ELF-1 (cell line): ENCODE results near the gene HECA.
"Not testable (repeated sequence)": the region's sequence is repeated elsewhere in the genome, so short reads cannot be mapped to it uniquely, and the experiment has no call there.

Source experiments
- DNase-seq: peaks from one replicate; pipeline ENCODE4 v3.0.0-alpha.2; 2016; ENCODE audit warnings: low read depth, low spot score

Gene HECA

GRCh38 chr6:139134817-139135577, at the start of gene HECA:
TSS of gene HECA (plus strand) at chr6:139135080. CDS start at chr6:139135397, 317 bp downstream.
- peak; percentile 95 for DNase-seq

GRCh38 chr6:139091826-139092225, 43.1 kb upstream of the HECA start:
- no peak for DNase-seq

GRCh38 chr6:139099984-139100383, 34.9 kb upstream of the HECA start:
- no peak for DNase-seq

GRCh38 chr6:139107051-139107450, 27.8 kb upstream of the HECA start:
- no peak for DNase-seq

GRCh38 chr6:139108378-139108777, 26.5 kb upstream of the HECA start:
- DNase-seq = no peak

GRCh38 chr6:139109558-139109957, 25.3 kb upstream of the HECA start:
- peak; percentile 79 for DNase-seq

GRCh38 chr6:139112146-139112545, 22.7 kb upstream of the HECA start:
- no peak for DNase-seq

GRCh38 chr6:139112561-139112960, 22.3 kb upstream of the HECA start:
- DNase-seq = no peak

GRCh38 chr6:139114746-139115145, 20.1 kb upstream of the HECA start:
- DNase-seq = no peak

- no peak for DNase-seq
Measured at GRCh38 chr6:139115989-139116758, 18.7 kb upstream of the HECA start.

- DNase-seq = no peak
Measured at GRCh38 chr6:139117734-139118133, 17.1 kb upstream of the HECA start.

GRCh38 chr6:139119552-139119951, 15.3 kb upstream of the HECA start:
- DNase-seq = no peak

- not testable (repeated sequence) for DNase-seq
Measured at GRCh38 chr6:139122823-139123222, 12.1 kb upstream of the HECA start.

GRCh38 chr6:139124887-139125672, 9.8 kb upstream of the HECA start:
- peak; percentile 40 for DNase-seq

GRCh38 chr6:139126255-139126654, 8.6 kb upstream of the HECA start:
- DNase-seq = no peak

GRCh38 chr6:139126931-139127330, 7.9 kb upstream of the HECA start:
- DNase-seq = no peak

GRCh38 chr6:139129284-139129683, 5.6 kb upstream of the HECA start:
- peak; percentile 47 for DNase-seq

GRCh38 chr6:139131736-139132280, 3.1 kb upstream of the HECA start:
- no peak for DNase-seq

GRCh38 chr6:139133262-139134063, 1.4 kb upstream of the HECA start:
- DNase-seq = no peak

GRCh38 chr6:139134064-139134395, 850 bp upstream of the HECA start:
- no peak for DNase-seq
